ENCODE measurements around the gene SMIM8.

SMIM8 gene

GRCh38 chr6:87340230-87340629, 17.8 kb downstream of the SMIM8 start:
- no peak for ATAC-seq (ENCODE audit: low read depth)

GRCh38 chr6:87341158-87341557, 18.8 kb downstream of the SMIM8 start:
- H3K27me3 ChIP-seq (ENCODE audit: insufficient read depth, poor library complexity, severe bottlenecking), result no peaks in the 10 kb centered on the region
- H3K4me3 ChIP-seq (ENCODE audit: severe bottlenecking), result no peak overlapping the region
- no peak overlapping the region for H3K27ac ChIP-seq (ENCODE audit: poor library complexity, severe bottlenecking)
- no peak for ATAC-seq (ENCODE audit: low read depth)
- no peaks in the 10 kb centered on the region for H3K9me3 ChIP-seq (ENCODE audit: severe bottlenecking)
- no peak for TF ChIP-seq CTCF (IDR thresholded peaks at IDR 0.05; ENCODE audit: poor library complexity, severe bottlenecking)
- H3K36me3 ChIP-seq (ENCODE audit: low read depth), result no peaks in the 10 kb centered on the region
- DNase-seq (ENCODE audit: low spot score), result no peak
- no peaks in the 10 kb centered on the region for H3K4me1 ChIP-seq (ENCODE audit: insufficient read depth, poor library complexity, severe bottlenecking)

More at GRCh38 chr6:87340230-87340629, 17.8 kb downstream of the SMIM8 start:
- Histone ChIP-seq H3K4me1 (ENCODE audit: insufficient read depth, poor library complexity, severe bottlenecking) (no peaks in the 10 kb centered on the region), H3K4me3 (ENCODE audit: severe bottlenecking) (no peak overlapping the region), H3K9me3 (ENCODE audit: severe bottlenecking) (no peaks in the 10 kb centered on the region), H3K36me3 (ENCODE audit: low read depth) (no peaks in the 10 kb centered on the region), H3K27ac (ENCODE audit: poor library complexity, severe bottlenecking) (no peak overlapping the region), H3K27me3 (ENCODE audit: insufficient read depth, poor library complexity, severe bottlenecking) (no peaks in the 10 kb centered on the region)
- no peak for TF ChIP-seq CTCF (IDR thresholded peaks at IDR 0.05; ENCODE audit: poor library complexity, severe bottlenecking)
- no peak for DNase-seq (ENCODE audit: low spot score)

- ATAC-seq (ENCODE audit: low read depth), result no peak
These were observed 19.5 kb downstream of the SMIM8 start for GRCh38 chr6:87341899-87342298.

GRCh38 chr6:87342829-87343228, 20.4 kb downstream of the SMIM8 start:
- no peak overlapping the region for H3K27ac ChIP-seq (ENCODE audit: poor library complexity, severe bottlenecking)
- no peaks in the 10 kb centered on the region for H3K9me3 ChIP-seq (ENCODE audit: severe bottlenecking)
- ATAC-seq (ENCODE audit: low read depth), result no peak
- no peak overlapping the region for H3K4me3 ChIP-seq (ENCODE audit: severe bottlenecking)
- no peak for DNase-seq (ENCODE audit: low spot score)
- H3K27me3 ChIP-seq (ENCODE audit: insufficient read depth, poor library complexity, severe bottlenecking), result no peaks in the 10 kb centered on the region
- H3K36me3 ChIP-seq (ENCODE audit: low read depth), result no peaks in the 10 kb centered on the region
- no peaks in the 10 kb centered on the region for H3K4me1 ChIP-seq (ENCODE audit: insufficient read depth, poor library complexity, severe bottlenecking)
- no peak for TF ChIP-seq CTCF (IDR thresholded peaks at IDR 0.05; ENCODE audit: poor library complexity, severe bottlenecking)

More at GRCh38 chr6:87341899-87342298, 19.5 kb downstream of the SMIM8 start:
- no peaks in the 10 kb centered on the region for H3K27me3 ChIP-seq (ENCODE audit: insufficient read depth, poor library complexity, severe bottlenecking)
- no peaks in the 10 kb centered on the region for H3K36me3 ChIP-seq (ENCODE audit: low read depth)
- no peaks in the 10 kb centered on the region for H3K9me3 ChIP-seq (ENCODE audit: severe bottlenecking)
- TF ChIP-seq CTCF (IDR thresholded peaks at IDR 0.05; ENCODE audit: poor library complexity, severe bottlenecking), result no peak
- DNase-seq (ENCODE audit: low spot score), result no peak
- H3K27ac ChIP-seq (ENCODE audit: poor library complexity, severe bottlenecking), result no peak overlapping the region
- no peaks in the 10 kb centered on the region for H3K4me1 ChIP-seq (ENCODE audit: insufficient read depth, poor library complexity, severe bottlenecking)
- H3K4me3 ChIP-seq (ENCODE audit: severe bottlenecking), result no peak overlapping the region

- H3K36me3 ChIP-seq (ENCODE audit: low read depth), result no peaks in the 10 kb centered on the region
- no peaks in the 10 kb centered on the region for H3K4me1 ChIP-seq (ENCODE audit: insufficient read depth, poor library complexity, severe bottlenecking)
- H3K27me3 ChIP-seq (ENCODE audit: insufficient read depth, poor library complexity, severe bottlenecking), result no peaks in the 10 kb centered on the region
- ATAC-seq (ENCODE audit: low read depth) (no peak), DNase-seq (ENCODE audit: low spot score) (no peak)
- H3K27ac ChIP-seq (ENCODE audit: poor library complexity, severe bottlenecking), result no peak within 1 kb of the TSS
- H3K4me3 ChIP-seq (ENCODE audit: severe bottlenecking), result no peak within 1 kb of the TSS
- H3K9me3 ChIP-seq (ENCODE audit: severe bottlenecking), result no peaks in the 10 kb centered on the region
- no peak for TF ChIP-seq CTCF (IDR thresholded peaks at IDR 0.05; ENCODE audit: poor library complexity, severe bottlenecking)
These were observed 22.3 kb downstream of the SMIM8 start, which contains the start of gene C6orf163 for GRCh38 chr6:87344731-87345130. C6orf163 (plus strand) TSS chr6:87344813; CDS start chr6:87345100, 287 bp downstream.
